WTC11 (cell line): ENCODE results near the gene DAND5. TPM values are rescaled to one million over a fixed set of nuclear protein-coding genes. Genes with fewer than 3 reads are reported as not detected.

Source experiments
- ATAC-seq: fragments of 200-7000 bp; cut with Tn5 transposase; 2 replicates; pipeline ENCODE4 v1.10.0; 2021; ENCODE audit warnings: mild to moderate bottlenecking, moderate library complexity
- CTCF ChIA-PET: fragments of 300-600 bp; sonication (Branson Sonifier 250); formaldehyde crosslinking; loops from one replicate; lab custom pipeline; 2021; ENCODE audit warnings: antibody characterized with exemption; lab: Charles Lee
- POLR2A ChIA-PET: fragments of 350-600 bp; sonication (Branson Sonifier 250); formaldehyde crosslinking; loops from one replicate; lab custom pipeline; 2021; ENCODE audit warnings: antibody characterized with exemption; lab: Charles Lee
- DNase-seq: peaks from one replicate; pipeline ENCODE4 v3.0.0; 2021; ENCODE audit warnings: low spot score
- H3K27ac Mint-ChIP-seq: 2 replicates; pipeline ENCODE4 v1.8.0; 2021; ENCODE audit warnings: mixed read lengths
- H3K27me3 Mint-ChIP-seq: 2 replicates; pipeline ENCODE4 v1.8.0; 2021; ENCODE audit warnings: low read depth, mild to moderate bottlenecking, moderate library complexity, mixed read lengths
- H3K36me3 Mint-ChIP-seq: 2 replicates; pipeline ENCODE4 v1.8.0; 2021; ENCODE audit warnings: mixed read lengths
- H3K4me1 Mint-ChIP-seq: 2 replicates; pipeline ENCODE4 v1.8.0; 2022; ENCODE audit warnings: mixed read lengths
- H3K4me3 Mint-ChIP-seq: 2 replicates; pipeline ENCODE4 v1.8.0; 2021; ENCODE audit warnings: mild to moderate bottlenecking, moderate library complexity, mixed read lengths
- H3K9me3 Mint-ChIP-seq: 2 replicates; pipeline ENCODE4 v1.8.0; 2021; ENCODE audit warnings: mixed read lengths
- AFF4 ChIP-seq: sonication (generic); formaldehyde crosslinking; IDR thresholded peaks from 2 replicates; pipeline ENCODE4 v1.8.1; 2023; ENCODE audit warnings: mild to moderate bottlenecking, missing genetic modification reagents, borderline replicate concordance
- CTCF ChIP-seq: fragments of 200-600 bp; IDR thresholded peaks from 2 replicates; pipeline ENCODE4 v1.8.0; 2022; ENCODE audit warnings: antibody characterized with exemption
- E2F4 ChIP-seq: sonication (generic); formaldehyde crosslinking; IDR thresholded peaks from 2 replicates; pipeline ENCODE4 v1.8.1; 2022; ENCODE audit warnings: low read depth, mild to moderate bottlenecking, moderate library complexity, missing genetic modification reagents, borderline replicate concordance
- FOXK1 ChIP-seq: sonication (generic); formaldehyde crosslinking; IDR thresholded peaks from 2 replicates; pipeline ENCODE4 v1.8.0; 2022; ENCODE audit warnings: mild to moderate bottlenecking, moderate library complexity, missing genetic modification reagents
- HMGXB4 ChIP-seq: sonication (generic); formaldehyde crosslinking; IDR thresholded peaks from 2 replicates; pipeline ENCODE4 v1.8.1; 2023; ENCODE audit warnings: mild to moderate bottlenecking, moderate library complexity, missing genetic modification reagents
- IRF1 ChIP-seq: sonication (generic); formaldehyde crosslinking; IDR thresholded peaks from 2 replicates; pipeline ENCODE4 v1.8.0; 2023; ENCODE audit warnings: missing genetic modification reagents
- KAT7 ChIP-seq: sonication (generic); formaldehyde crosslinking; IDR thresholded peaks from 2 replicates; pipeline ENCODE4 v1.8.1; 2023; ENCODE audit warnings: missing genetic modification reagents, mild to moderate bottlenecking, borderline replicate concordance
- PRDM15 ChIP-seq: sonication (generic); formaldehyde crosslinking; IDR thresholded peaks from 2 replicates; pipeline ENCODE4 v1.8.0; 2022; ENCODE audit warnings: missing genetic modification reagents
- ZMAT4 ChIP-seq: fragments of 250-450 bp; sonication (Bioruptor Pico); IDR thresholded peaks from 2 replicates; pipeline ENCODE4 v1.9.0; 2021; ENCODE audit warnings: mild to moderate bottlenecking
- ZNF232 ChIP-seq: sonication (generic); formaldehyde crosslinking; IDR thresholded peaks from 2 replicates; pipeline ENCODE4 v1.8.0; 2022; ENCODE audit warnings: mild to moderate bottlenecking, missing genetic modification reagents
- ZNF263 ChIP-seq: sonication (generic); formaldehyde crosslinking; IDR thresholded peaks from 2 replicates; pipeline ENCODE4 v1.8.1; 2022; ENCODE audit warnings: low read depth, mild to moderate bottlenecking, moderate library complexity, missing genetic modification reagents
- ZNF512 ChIP-seq: sonication (generic); formaldehyde crosslinking; IDR thresholded peaks from 2 replicates; pipeline ENCODE4 v1.8.1; 2022; ENCODE audit warnings: missing genetic modification reagents, borderline replicate concordance
- total RNA-seq: library from RNA; stranded (reverse); gene quantifications from 3 replicates; pipeline ENCODE4 v1.2.3, GENCODE V29; 2021

DAND5 gene
- total RNA-seq, 1 experiment from 2014 or later, result 0.22 TPM

GRCh38 chr19:12979974-12980373 is 10.6 kb downstream of the DAND5 start (continued):
- TF ChIP-seq AFF4, result no peak

GRCh38 chr19:12982648-12983047 is 13.3 kb downstream of the DAND5 start:
- POLR2A ChIA-PET, result no interaction called here
- no peaks in the 10 kb centered on the region for H3K36me3 Mint-ChIP-seq
- CTCF ChIA-PET, result interaction anchor here (0.6 to 4.6 kb wide), 6 partner anchors 46 to 179 kb away, joined by 3 to 66 read pairs (median 6); no protein-coding TSS in a partner anchor
- no peak for DNase-seq
- ATAC-seq, result no peak
- H3K4me3 Mint-ChIP-seq, result no peak overlapping the region
- no peak for TF ChIP-seq CTCF
- TF ChIP-seq HMGXB4 (CRISPR knock-in tag), result no peak
- no peak for TF ChIP-seq IRF1
- TF ChIP-seq KAT7 (CRISPR knock-in tag), result no peak
- peaks cover 38% of the 10 kb centered on the region for H3K27me3 Mint-ChIP-seq
- H3K4me1 Mint-ChIP-seq, result peaks cover 6% of the 10 kb centered on the region; the same call in 1 of the 2 replicates
- no peak overlapping the region for H3K27ac Mint-ChIP-seq
- H3K9me3 Mint-ChIP-seq, result no peaks in the 10 kb centered on the region

GRCh38 chr19:12983091-12983490 is 13.7 kb downstream of the DAND5 start:
- TF ChIP-seq ZNF232 (CRISPR knock-in tag) (no peak), FOXK1 (no peak), ZNF512 (CRISPR knock-in tag) (0 out of 2 replicates have a peak, but pooled peaks have one; percentile 60), E2F4 (CRISPR knock-in tag) (no peak), PRDM15 (CRISPR knock-in tag) (no peak), ZMAT4 (no peak), ZNF263 (no peak)
- no peak overlapping the region for H3K4me3 Mint-ChIP-seq
- no peaks in the 10 kb centered on the region for H3K36me3 Mint-ChIP-seq
- H3K27me3 Mint-ChIP-seq, result peaks cover 39% of the 10 kb centered on the region
- H3K4me1 Mint-ChIP-seq, result peaks cover 6% of the 10 kb centered on the region; the same call in 1 of the 2 replicates
- ChIA-PET POLR2A (no interaction called here), CTCF (interaction anchor here (0.6 to 4.6 kb wide), 9 partner anchors 22 to 179 kb away, joined by 3 to 66 read pairs (median 6); no protein-coding TSS in a partner anchor)
- DNase-seq (no peak), ATAC-seq (no peak)
- H3K9me3 Mint-ChIP-seq, result no peaks in the 10 kb centered on the region
- no peak overlapping the region for H3K27ac Mint-ChIP-seq
